Measurements from ENCODE around the gene BABAM2. TPM values are rescaled to one million over a fixed set of nuclear protein-coding genes. Genes with fewer than 3 reads are reported as not detected.

BABAM2 gene
- total RNA-seq, 3 donors from 2014 or later = 34.8 to 42.4 (median 41.3) TPM

DNA sequence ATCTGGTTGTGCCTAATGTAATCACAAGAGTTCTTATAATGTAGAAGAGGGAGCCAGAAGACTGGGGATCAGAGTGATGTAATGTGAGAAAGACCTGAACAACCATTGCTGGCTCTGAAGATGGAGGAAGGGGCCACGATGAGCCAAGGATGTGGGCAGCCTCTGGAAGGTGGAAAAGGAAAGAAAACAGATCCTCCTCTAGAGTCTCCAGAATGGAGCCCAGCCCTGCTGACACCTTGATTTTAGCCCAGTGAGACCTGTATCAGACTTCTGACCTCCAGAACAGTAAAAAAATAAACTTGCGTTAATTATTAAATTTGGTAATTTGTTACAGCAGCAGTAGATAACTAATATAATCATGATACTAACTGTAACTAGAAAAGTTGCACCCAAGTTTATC is 3.4 kb upstream of the BABAM2 start:
- TF ChIP-seq, protein P1, sequence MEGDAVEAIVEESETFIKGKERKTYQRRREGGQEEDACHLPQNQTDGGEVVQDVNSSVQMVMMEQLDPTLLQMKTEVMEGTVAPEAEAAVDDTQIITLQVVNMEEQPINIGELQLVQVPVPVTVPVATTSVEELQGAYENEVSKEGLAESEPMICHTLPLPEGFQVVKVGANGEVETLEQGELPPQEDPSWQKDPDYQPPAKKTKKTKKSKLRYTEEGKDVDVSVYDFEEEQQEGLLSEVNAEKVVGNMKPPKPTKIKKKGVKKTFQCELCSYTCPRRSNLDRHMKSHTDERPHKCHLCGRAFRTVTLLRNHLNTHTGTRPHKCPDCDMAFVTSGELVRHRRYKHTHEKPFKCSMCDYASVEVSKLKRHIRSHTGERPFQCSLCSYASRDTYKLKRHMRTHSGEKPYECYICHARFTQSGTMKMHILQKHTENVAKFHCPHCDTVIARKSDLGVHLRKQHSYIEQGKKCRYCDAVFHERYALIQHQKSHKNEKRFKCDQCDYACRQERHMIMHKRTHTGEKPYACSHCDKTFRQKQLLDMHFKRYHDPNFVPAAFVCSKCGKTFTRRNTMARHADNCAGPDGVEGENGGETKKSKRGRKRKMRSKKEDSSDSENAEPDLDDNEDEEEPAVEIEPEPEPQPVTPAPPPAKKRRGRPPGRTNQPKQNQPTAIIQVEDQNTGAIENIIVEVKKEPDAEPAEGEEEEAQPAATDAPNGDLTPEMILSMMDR (IDR thresholded peaks at IDR 0.05) = no peak
- no peak for DNase-seq
- H3K4me3 ChIP-seq = no peak overlapping the region
- no peaks in the 10 kb centered on the region for H3K4me1 ChIP-seq (ENCODE audit: low read depth)
- H3K9me3 ChIP-seq = no peaks in the 10 kb centered on the region
- H3K36me3 ChIP-seq (ENCODE audit: low read depth) = no peaks in the 10 kb centered on the region
- intact Hi-C loops (cut with DNase I, micrococcal nuclease) = no loop called here
- ATAC-seq = no peak

DNA sequence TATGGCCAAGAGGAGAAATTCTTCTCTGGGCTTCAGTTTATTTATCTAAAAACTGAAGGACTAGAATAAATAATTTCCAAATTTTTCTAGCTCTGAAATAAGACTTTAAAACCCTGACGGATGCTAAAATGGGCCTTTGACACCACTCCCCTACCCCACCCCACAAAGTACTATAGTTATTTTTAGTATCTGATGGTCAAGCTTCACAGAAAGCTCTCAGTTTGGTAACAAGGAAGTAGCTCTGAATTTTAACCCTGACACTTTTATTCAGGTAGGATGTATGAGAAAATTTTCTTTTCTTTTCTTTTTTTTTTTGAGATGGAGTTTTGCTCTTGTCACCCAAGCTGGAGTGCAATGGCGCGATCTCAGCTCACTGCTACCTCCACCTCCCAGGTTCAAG is 2.7 kb upstream of the BABAM2 start:
- Histone ChIP-seq H3K4me1 (ENCODE audit: low read depth) (no peaks in the 10 kb centered on the region), H3K9me3 (no peaks in the 10 kb centered on the region), H3K4me3 (no peak overlapping the region), H3K36me3 (ENCODE audit: low read depth) (no peaks in the 10 kb centered on the region)
- TF ChIP-seq, protein P1 (IDR thresholded peaks at IDR 0.05) = no peak
- DNase-seq (no peak), ATAC-seq (no peak)
- intact Hi-C loops (cut with DNase I, micrococcal nuclease) = no loop called here

DNA sequence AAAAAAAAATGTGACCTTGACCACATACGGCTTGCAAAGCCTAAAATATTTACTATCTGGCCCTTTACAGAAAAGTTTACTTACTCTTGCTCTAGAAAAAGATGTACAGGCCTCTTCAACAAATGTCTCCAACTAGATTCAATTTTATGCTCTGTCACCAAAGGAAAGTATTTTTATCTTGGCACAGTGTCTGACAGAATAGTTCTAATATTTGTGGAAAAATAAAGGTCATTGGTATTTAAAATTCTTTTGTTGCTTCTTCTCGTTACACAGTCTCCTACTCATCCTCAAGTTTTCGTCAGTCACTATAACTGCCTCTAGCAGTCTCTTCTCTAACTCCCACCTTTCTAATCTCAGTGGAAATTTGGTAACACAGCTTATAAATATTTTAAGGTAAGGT is 1.7 kb upstream of the BABAM2 start:
- intact Hi-C loops (cut with DNase I, micrococcal nuclease) = no loop called here
- TF ChIP-seq, protein P1 (IDR thresholded peaks at IDR 0.05) = no peak
- no peaks in the 10 kb centered on the region for H3K9me3 ChIP-seq
- no peak overlapping the region for H3K4me3 ChIP-seq
- no peaks in the 10 kb centered on the region for H3K4me1 ChIP-seq (ENCODE audit: low read depth)
- no peaks in the 10 kb centered on the region for H3K36me3 ChIP-seq (ENCODE audit: low read depth)
- DNase-seq = no peak
- ATAC-seq = no peak

DNA sequence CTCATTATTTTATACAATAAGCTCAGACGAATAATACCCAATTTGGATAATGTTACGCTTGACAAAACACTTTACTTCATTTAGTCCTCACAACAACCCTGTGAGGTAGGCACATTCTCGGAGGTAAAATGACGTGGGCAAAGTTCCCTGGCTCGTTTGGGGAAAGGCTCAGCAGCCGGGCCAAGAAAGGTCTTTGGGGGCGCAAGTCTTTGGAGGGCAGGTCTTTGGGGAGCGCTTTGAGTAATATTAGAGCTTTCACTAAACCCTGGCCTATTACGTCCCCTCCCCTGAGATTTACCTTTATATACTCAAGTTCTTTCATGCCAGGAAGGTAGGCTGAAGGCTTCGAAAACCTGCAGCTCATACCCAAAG is 769 bp upstream of the BABAM2 start:
- Histone ChIP-seq H3K9me3 (no peaks in the 10 kb centered on the region), H3K4me1 (ENCODE audit: low read depth) (no peaks in the 10 kb centered on the region), H3K4me3 (peak overlapping the region; percentile 71), H3K36me3 (ENCODE audit: low read depth) (no peaks in the 10 kb centered on the region)
- no peak for ATAC-seq
- TF ChIP-seq, protein P1 (IDR thresholded peaks at IDR 0.05) = no peak
- intact Hi-C loops (cut with DNase I, micrococcal nuclease) = no loop called here
- DNase-seq = no peak

DNA sequence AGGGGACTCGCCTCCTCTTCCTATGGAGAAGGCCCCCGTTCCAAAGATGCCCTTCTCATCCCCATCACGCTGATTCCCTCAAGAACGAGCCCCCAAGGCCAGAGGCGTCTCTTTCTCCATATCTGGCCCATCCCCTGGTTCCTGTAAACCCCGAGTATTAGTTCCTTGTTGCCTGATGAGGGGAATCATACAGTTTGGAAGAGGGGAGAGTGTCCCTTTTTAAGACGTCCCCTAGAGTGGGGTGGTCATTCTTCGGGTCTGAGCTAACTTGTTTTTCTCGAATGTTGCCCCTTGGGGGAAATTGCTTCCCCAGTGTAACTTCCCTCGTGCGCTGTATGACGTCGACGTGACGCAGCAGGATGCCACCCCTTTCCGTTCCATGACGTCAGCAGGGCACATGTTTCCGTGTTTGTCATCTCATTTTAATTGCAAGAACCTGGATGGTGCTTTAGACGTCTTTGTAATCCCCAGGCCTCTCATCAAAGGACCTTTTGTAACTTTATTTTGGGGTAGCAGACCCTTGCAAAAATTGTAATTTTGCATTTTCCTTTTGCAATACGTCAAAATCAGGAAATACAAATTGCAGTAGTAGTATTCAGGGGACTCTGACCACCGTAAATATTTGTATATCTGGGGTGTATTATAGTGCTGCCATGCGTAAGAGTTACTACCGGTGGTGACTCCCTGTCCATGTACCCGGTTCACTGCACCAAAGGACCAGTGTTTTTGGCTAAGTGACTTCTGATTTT is 569 bp downstream of the BABAM2 start:
- ATAC-seq = peak; percentile 39
- peak; percentile 86 to 89 (median 88) for DNase-seq
- intact Hi-C loops (cut with DNase I, micrococcal nuclease) = no loop called here
- H3K4me3 ChIP-seq = peak overlapping the region; percentile 71
- H3K9me3 ChIP-seq = no peaks in the 10 kb centered on the region
- TF ChIP-seq, protein P1 (IDR thresholded peaks at IDR 0.05) = no peak
- H3K36me3 ChIP-seq (ENCODE audit: low read depth) = no peaks in the 10 kb centered on the region
- no peaks in the 10 kb centered on the region for H3K4me1 ChIP-seq (ENCODE audit: low read depth)

Data from mucosa of descending colon (tissue), 3 donors.